IMR-90 (cell line): Measurements from ENCODE around the gene MELTF. TPM values are rescaled to one million over a fixed set of nuclear protein-coding genes. Genes with fewer than 3 reads are reported as not detected.

Source experiments
- ATAC-seq: fragments of 200-7000 bp; cut with Tn5 transposase; 2 replicates; pipeline ENCODE4 v1.9.1; 2020; ENCODE audit warnings: low read depth, mild to moderate bottlenecking, moderate library complexity
- BruUV-seq: library from RNA; stranded (reverse); fragments of 400-500 nt; replicated peaks from 2 replicates; lab custom pipeline; 2021; lab: Mats Ljungman, UMichigan
- CTCF ChIA-PET: fragments of 300-600 bp; formaldehyde crosslinking; extraction: SDS; loops from one replicate; lab custom pipeline; 2021; ENCODE audit warnings: antibody characterized with exemption; lab: Yijun Ruan, JAX
- POLR2A ChIA-PET: fragments of 300-600 bp; sonication (Branson Sonifier 250); formaldehyde crosslinking; loops from one replicate; lab custom pipeline; 2022; ENCODE audit warnings: antibody characterized with exemption; ENCODE audit not compliant: unreplicated experiment; lab: Charles Lee
- DNase-seq: peaks from one replicate; pipeline ENCODE4 v3.0.0; 2013
- H2AFZ ChIP-seq: replicated peaks from 2 replicates; pipeline ENCODE3; 2013; ENCODE audit warnings: low read length, mild to moderate bottlenecking; ENCODE audit not compliant: poor library complexity
- H2AK5ac ChIP-seq: 2 replicates; pipeline ENCODE4 v1.6.1; 2013; ENCODE audit warnings: low read depth, low read length, inconsistent platforms
- H2AK9ac ChIP-seq: replicated peaks from 2 replicates; pipeline ENCODE3; 2013; ENCODE audit warnings: mild to moderate bottlenecking, low read depth, low read length, moderate library complexity; ENCODE audit not compliant: poor library complexity
- H2BK120ac ChIP-seq: 2 replicates; pipeline ENCODE4 v1.6.1; 2013; ENCODE audit warnings: low read depth, low read length, inconsistent platforms
- H2BK15ac ChIP-seq: 3 replicates; pipeline ENCODE4 v1.6.1; 2013; ENCODE audit warnings: low read depth, low read length, inconsistent platforms
- H2BK20ac ChIP-seq: 2 replicates; pipeline ENCODE4 v1.6.1; 2013; ENCODE audit warnings: low read depth, mild to moderate bottlenecking, inconsistent platforms, low read length, moderate library complexity
- H2BK5ac ChIP-seq: 2 replicates; pipeline ENCODE4 v1.6.1; 2013; ENCODE audit warnings: mild to moderate bottlenecking, low read depth, low read length, inconsistent platforms; ENCODE audit not compliant: poor library complexity, severe bottlenecking
- H3K14ac ChIP-seq: replicated peaks from 2 replicates; pipeline ENCODE4 v1.6.1; 2013; ENCODE audit warnings: low read depth, low read length, inconsistent platforms
- H3K18ac ChIP-seq: 2 replicates; pipeline ENCODE4 v1.6.1; 2013; ENCODE audit warnings: low read depth, low read length, control low read depth
- H3K23ac ChIP-seq: 2 replicates; pipeline ENCODE4 v1.6.1; 2013; ENCODE audit warnings: low read depth, low read length, inconsistent platforms
- H3K27ac ChIP-seq: 2 replicates; pipeline ENCODE4 v1.5.1; 2013; ENCODE audit warnings: mild to moderate bottlenecking, control low read depth, low read length; ENCODE audit not compliant: insufficient read depth
- H3K27me3 ChIP-seq: 2 replicates; pipeline ENCODE4 v1.6.1; 2013; ENCODE audit warnings: low read length; ENCODE audit not compliant: control insufficient read depth, insufficient read depth
- H3K36me3 ChIP-seq: 2 replicates; pipeline ENCODE4 v1.6.1; 2013; ENCODE audit warnings: low read length, mixed read lengths; ENCODE audit not compliant: control insufficient read depth, insufficient read depth
- H3K4ac ChIP-seq: 2 replicates; pipeline ENCODE4 v1.6.1; 2013; ENCODE audit warnings: low read depth, low read length, inconsistent platforms
- H3K4me1 ChIP-seq: 2 replicates; pipeline ENCODE4 v1.6.1; 2013; ENCODE audit warnings: low read length, mixed read lengths; ENCODE audit not compliant: control insufficient read depth, insufficient read depth
- H3K4me2 ChIP-seq: 2 replicates; pipeline ENCODE4 v1.6.1; 2013; ENCODE audit warnings: low read depth, mild to moderate bottlenecking, control low read depth, low read length, moderate library complexity
- H3K4me3 ChIP-seq: 2 replicates; pipeline ENCODE4 v1.5.1; 2013; ENCODE audit warnings: low read depth, mild to moderate bottlenecking, control low read depth, low read length, moderate library complexity; ENCODE audit not compliant: insufficient read depth
- H3K56ac ChIP-seq: 2 replicates; pipeline ENCODE4 v1.6.1; 2013; ENCODE audit warnings: low read length, inconsistent platforms; ENCODE audit not compliant: insufficient read depth; ENCODE audit errors: extremely low read depth
- H3K79me1 ChIP-seq, 2 experiments: 2 replicates each; pipeline ENCODE4 v1.6.1; 2013; ENCODE audit warnings: low read length in 2 of 2, inconsistent platforms in 1 of 2, low read depth in 1 of 2
- H3K9ac ChIP-seq: 2 replicates; pipeline ENCODE4 v1.6.1; 2013; ENCODE audit warnings: low read depth, low read length, control low read depth
- H3K9me1 ChIP-seq: 2 replicates; pipeline ENCODE4 v1.6.1; 2013; ENCODE audit warnings: low read length, inconsistent platforms; ENCODE audit not compliant: insufficient read depth
- H3K9me3 ChIP-seq: 2 replicates; pipeline ENCODE4 v1.6.1; 2013; ENCODE audit warnings: low read length; ENCODE audit not compliant: control insufficient read depth, insufficient read depth
- H4K20me1 ChIP-seq: 2 replicates; pipeline ENCODE4 v1.6.1; 2013; ENCODE audit warnings: low read length, inconsistent platforms; ENCODE audit not compliant: insufficient read depth
- H4K5ac ChIP-seq: 2 replicates; pipeline ENCODE4 v1.6.1; 2013; ENCODE audit warnings: mild to moderate bottlenecking, low read depth, low read length, control low read depth
- H4K8ac ChIP-seq, 2 experiments: 2 replicates each; pipeline ENCODE4 v1.6.1; 2013; ENCODE audit warnings: low read depth in 2 of 2, low read length in 2 of 2, control low read depth in 1 of 2, inconsistent platforms in 1 of 2
- H4K91ac ChIP-seq: 2 replicates; pipeline ENCODE4 v1.6.1; 2013; ENCODE audit warnings: low read depth, low read length, inconsistent platforms; ENCODE audit not compliant: insufficient read depth
- CHD1 ChIP-seq: IDR thresholded peaks from 2 replicates; pipeline ENCODE4 v1.6.1; 2012; ENCODE audit warnings: low read depth, low read length, improper control_type of control experiment
- MAFK ChIP-seq: IDR thresholded peaks from 2 replicates; pipeline ENCODE4 v1.6.1; 2012; ENCODE audit warnings: low read depth, low read length, improper control_type of control experiment
- MAZ ChIP-seq: IDR thresholded peaks from 2 replicates; pipeline ENCODE4 v1.6.1; 2012; ENCODE audit warnings: low read depth, mild to moderate bottlenecking, low read length, improper control_type of control experiment, moderate library complexity, borderline replicate concordance
- MXI1 ChIP-seq: IDR thresholded peaks from 2 replicates; pipeline ENCODE4 v1.6.1; 2012; ENCODE audit warnings: low read depth, mild to moderate bottlenecking, low read length, moderate library complexity, borderline replicate concordance
- POLR2A ChIP-seq: IDR thresholded peaks from 2 replicates; pipeline ENCODE4 v1.6.1; 2012; ENCODE audit warnings: mild to moderate bottlenecking, low read depth, low read length
- RAD21 ChIP-seq: IDR thresholded peaks from 2 replicates; pipeline ENCODE4 v1.6.1; 2012; ENCODE audit warnings: low read length, improper control_type of control experiment
- RFX5 ChIP-seq: IDR thresholded peaks from 2 replicates; pipeline ENCODE4 v1.8.0; 2012; ENCODE audit warnings: low read depth, mild to moderate bottlenecking, low read length, moderate library complexity
- SMC3 ChIP-seq: fragments of 150-350 bp; IDR thresholded peaks from 2 replicates; pipeline ENCODE4 v1.6.1; 2016; ENCODE audit warnings: low read depth, mild to moderate bottlenecking, antibody characterized with exemption, low read length, moderate library complexity
- WGBS, 2 experiments: methylation state at CpG; one replicate each; pipeline versions ENCODE4 v1.1.5 to v1.1.7; 2013; ENCODE audit warnings: missing lambda C conversion rate in 2 of 2; ENCODE audit not compliant: insufficient read length in 1 of 2; ENCODE audit errors: extremely low coverage in 2 of 2; 5-methylcytosine and 5-hydroxymethylcytosine counted together
- dilution Hi-C: fragments of 300-500 bp; cut with HindIII; formaldehyde crosslinking; loops from one replicate; pipeline ENCODE4 v1.14.3; 2018; ENCODE audit warnings: low sequenced_read_pairs; ENCODE audit not compliant: unreplicated experiment
- in situ Hi-C: fragments of 300-500 bp; cut with MboI; formaldehyde crosslinking; loops from 3 replicates; pipeline ENCODE4 v1.14.3; 2019; ENCODE audit warnings: low sequenced_read_pairs, inconsistent platforms, mixed read lengths
- intact Hi-C: fragments of 100-400 bp; cut with micrococcal nuclease; formaldehyde crosslinking; loops from 2 replicates; pipeline ENCODE4 v1.10.0; 2022
- polyA plus RNA-seq, 3 experiments: library from polyadenylated mRNA; depleted of rRNA; stranded (reverse); fragments of >200 nt; gene quantifications; 2 replicates each; pipeline ENCODE4 v1.2.3, GENCODE V29; 2012; ENCODE audit warnings: low replicate concordance in 1 of 3
- total RNA-seq: library from RNA; depleted of rRNA; stranded (reverse); fragments of >200 nt; gene quantifications from 2 replicates; pipeline ENCODE4 v1.2.3, GENCODE V29; 2012

Gene MELTF
- total and polyA plus RNA-seq, 2 of the 4 experiments (the other 2 are of a cell fraction) = 0.18 to 0.50 TPM

DNA sequence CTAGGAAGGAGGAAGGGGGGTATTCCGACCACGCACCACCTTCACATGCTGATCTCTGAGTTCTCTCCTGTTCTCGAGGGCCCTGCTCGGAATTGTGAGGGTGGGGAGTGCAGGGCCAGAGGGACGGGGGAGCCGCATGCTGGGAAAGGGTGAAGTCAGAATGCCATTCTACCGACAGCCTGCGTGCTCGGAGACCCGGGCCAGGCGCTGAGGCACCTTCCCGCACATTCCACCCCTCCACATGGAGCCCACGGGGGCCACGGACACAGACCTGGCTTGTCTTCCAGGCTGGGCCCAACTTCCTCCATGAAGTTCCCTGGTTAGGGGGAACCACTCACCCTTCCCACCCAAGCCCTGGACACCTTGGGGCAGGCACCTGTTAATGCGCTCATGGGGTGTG lies 32.3 kb downstream of the MELTF start:
- Histone ChIP-seq H3K14ac (no peak overlapping the region), H2AK5ac (no peak overlapping the region), H2BK20ac (no peak overlapping the region), H3K9ac (no peak overlapping the region), H3K9me1 (no peaks in the 10 kb centered on the region), H2BK120ac (no peak overlapping the region), H2BK5ac (no peak overlapping the region), H4K5ac (no peak overlapping the region), H3K18ac (no peak overlapping the region), H3K9me3 (no peaks in the 10 kb centered on the region), H3K56ac (no peak overlapping the region), H4K20me1 (no peaks in the 10 kb centered on the region), H2AK9ac (no peak overlapping the region), H3K27ac (no peak overlapping the region), H2AFZ (no peak overlapping the region), H2BK15ac (no peak overlapping the region), H4K91ac (no peak overlapping the region), H3K4ac (no peak overlapping the region), H3K23ac (no peak overlapping the region), H3K27me3 (peaks cover 6% of the 10 kb centered on the region), H3K4me3 (no peak overlapping the region), H3K36me3 (no peaks in the 10 kb centered on the region), H3K4me2 (no peak overlapping the region), H4K8ac (no peak overlapping the region), H3K4me1 (no peaks in the 10 kb centered on the region), H3K79me1 (no peaks in the 10 kb centered on the region)
- DNase-seq (no peak), ATAC-seq (no peak)
- BruUV-seq = no TSS peak
- TF ChIP-seq RFX5 = no peak
- no peak for TF ChIP-seq MAZ
- TF ChIP-seq CHD1 = no peak
- TF ChIP-seq SMC3 = no peak
- no peak for TF ChIP-seq MAFK
- TF ChIP-seq MXI1 = no peak
- no peak for TF ChIP-seq POLR2A
- TF ChIP-seq RAD21 = no peak
- WGBS, 2 experiments = 100% methylated on average over 1 of the region's 15 CpGs; no CpG with 5 or more reads in 1 of the 2 experiments
- intact Hi-C loops (no loop called here), in situ Hi-C loops (no loop called here), dilution Hi-C loops (no loop called here)
- ChIA-PET POLR2A (no interaction called here), CTCF (no interaction called here)
